MG63 (cell line): ENCODE data around the gene UBR1. TPM values are rescaled to one million over a fixed set of nuclear protein-coding genes. Genes with fewer than 3 reads are reported as not detected.
"Not testable (repeated sequence)": the region's sequence is repeated elsewhere in the genome, so short reads cannot be mapped to it uniquely, and the experiment has no call there.

Source experiments
- DNase-seq: peaks from one replicate; pipeline ENCODE4 v3.0.0-alpha.2; 2020
- H3K27me3 ChIP-seq: fragments of 250-450 bp; sonication (Bioruptor Pico); 2 replicates; pipeline ENCODE4 v1.5.1; 2020; ENCODE audit warnings: mild to moderate bottlenecking, moderate library complexity
- H3K36me3 ChIP-seq: fragments of 250-450 bp; sonication (Bioruptor Pico); 2 replicates; pipeline ENCODE4 v1.5.1; 2020; ENCODE audit warnings: mild to moderate bottlenecking, moderate library complexity
- H3K4me3 ChIP-seq: fragments of 250-450 bp; sonication (Bioruptor Pico); 2 replicates; pipeline ENCODE4 v1.5.1; 2020; ENCODE audit warnings: mild to moderate bottlenecking, moderate library complexity
- H3K9me3 ChIP-seq: fragments of 250-450 bp; sonication (Bioruptor Pico); 2 replicates; pipeline ENCODE4 v1.5.1; 2020; ENCODE audit warnings: mild to moderate bottlenecking, moderate library complexity
- total RNA-seq: library from RNA; depleted of rRNA; stranded (reverse); fragments of >200 nt; shearing (Covaris generic); gene quantifications from 2 replicates; pipeline ENCODE4 v1.2.3, GENCODE V29; 2014; ENCODE audit warnings: low replicate concordance

The UBR1 gene
- total RNA-seq, 1 experiment from 2014 or later = 12.6 TPM

- Histone ChIP-seq H3K4me3 (no peak overlapping the region), H3K36me3 (peaks cover 23% of the 10 kb centered on the region), H3K27me3 (no peaks in the 10 kb centered on the region), H3K9me3 (no peaks in the 10 kb centered on the region; the same call in 1 of the 2 replicates)
- DNase-seq = no peak
These were observed 12.8 kb downstream of the UBR1 start for GRCh38 chr15:43093026-43093425.

- DNase-seq = no peak
- peaks cover 15% of the 10 kb centered on the region for H3K36me3 ChIP-seq
- H3K4me3 ChIP-seq = no peak overlapping the region
- no peaks in the 10 kb centered on the region for H3K27me3 ChIP-seq
- H3K9me3 ChIP-seq = no peaks in the 10 kb centered on the region; the same call in 1 of the 2 replicates
These were observed 14.0 kb downstream of the UBR1 start for GRCh38 chr15:43091859-43092258.

GRCh38 chr15:43086551-43086950, 19.3 kb downstream of the UBR1 start:
- H3K27me3 ChIP-seq = no peaks in the 10 kb centered on the region
- no peak for DNase-seq
- peaks cover 45% of the 10 kb centered on the region for H3K36me3 ChIP-seq
- H3K4me3 ChIP-seq = no peak overlapping the region
- H3K9me3 ChIP-seq = no peaks in the 10 kb centered on the region

- Histone ChIP-seq H3K9me3 (no peaks in the 10 kb centered on the region), H3K4me3 (no peak overlapping the region), H3K27me3 (no peaks in the 10 kb centered on the region), H3K36me3 (peaks cover 48% of the 10 kb centered on the region)
- DNase-seq = no peak
These were observed 19.9 kb downstream of the UBR1 start for GRCh38 chr15:43085921-43086320.

GRCh38 chr15:43082509-43082908, 23.3 kb downstream of the UBR1 start:
- no peaks in the 10 kb centered on the region for H3K27me3 ChIP-seq
- H3K36me3 ChIP-seq = peaks cover 64% of the 10 kb centered on the region
- H3K4me3 ChIP-seq = no peak overlapping the region
- no peaks in the 10 kb centered on the region for H3K9me3 ChIP-seq
- no peak for DNase-seq

- Histone ChIP-seq H3K9me3 (no peaks in the 10 kb centered on the region), H3K36me3 (peaks cover 61% of the 10 kb centered on the region), H3K4me3 (no peak overlapping the region), H3K27me3 (no peaks in the 10 kb centered on the region)
- DNase-seq = no peak
These were observed 24.6 kb downstream of the UBR1 start for GRCh38 chr15:43081283-43081682.

- Histone ChIP-seq H3K27me3 (no peaks in the 10 kb centered on the region), H3K4me3 (no peak overlapping the region), H3K36me3 (peaks cover 63% of the 10 kb centered on the region), H3K9me3 (no peaks in the 10 kb centered on the region)
- DNase-seq = no peak
These were observed 34.4 kb downstream of the UBR1 start for GRCh38 chr15:43071451-43071850.

- Histone ChIP-seq H3K9me3 (no peaks in the 10 kb centered on the region), H3K4me3 (no peak overlapping the region), H3K27me3 (no peaks in the 10 kb centered on the region), H3K36me3 (peaks cover 68% of the 10 kb centered on the region)
- DNase-seq = no peak
These were observed 34.9 kb downstream of the UBR1 start for GRCh38 chr15:43070893-43071292.

- H3K4me3 ChIP-seq = no peak overlapping the region
- H3K36me3 ChIP-seq = peaks cover 75% of the 10 kb centered on the region
- H3K9me3 ChIP-seq = no peaks in the 10 kb centered on the region
- DNase-seq = no peak
- no peaks in the 10 kb centered on the region for H3K27me3 ChIP-seq
These were observed 35.6 kb downstream of the UBR1 start for GRCh38 chr15:43070249-43070648.

GRCh38 chr15:43067717-43068461, 37.9 kb downstream of the UBR1 start:
- Histone ChIP-seq H3K36me3 (peaks cover 65% of the 10 kb centered on the region), H3K9me3 (no peaks in the 10 kb centered on the region), H3K4me3 (no peak overlapping the region), H3K27me3 (no peaks in the 10 kb centered on the region)
- peak; percentile 7 for DNase-seq

GRCh38 chr15:43056696-43057095, 49.1 kb downstream of the UBR1 start:
- no peak for DNase-seq
- H3K4me3 ChIP-seq = no peak overlapping the region
- no peaks in the 10 kb centered on the region for H3K9me3 ChIP-seq
- H3K36me3 ChIP-seq = peaks cover 44% of the 10 kb centered on the region
- no peaks in the 10 kb centered on the region for H3K27me3 ChIP-seq

GRCh38 chr15:43052860-43053259, 53.0 kb downstream of the UBR1 start:
- Histone ChIP-seq H3K36me3 (peaks cover 28% of the 10 kb centered on the region), H3K4me3 (no peak overlapping the region)

GRCh38 chr15:43048935-43049334, 56.9 kb downstream of the UBR1 start:
- no peaks in the 10 kb centered on the region for H3K27me3 ChIP-seq
- H3K36me3 ChIP-seq = peaks cover 54% of the 10 kb centered on the region
- H3K4me3 ChIP-seq = no peak overlapping the region
- no peaks in the 10 kb centered on the region for H3K9me3 ChIP-seq
- no peak for DNase-seq

More at GRCh38 chr15:43052860-43053259, 53.0 kb downstream of the UBR1 start:
- Histone ChIP-seq H3K9me3 (no peaks in the 10 kb centered on the region), H3K27me3 (no peaks in the 10 kb centered on the region)
- no peak for DNase-seq

GRCh38 chr15:43046484-43046883, 59.4 kb downstream of the UBR1 start:
- Histone ChIP-seq H3K9me3 (0 out of 2 replicates have a peak, but pooled peaks cover 3% of the 10 kb centered on the region), H3K4me3 (no peak overlapping the region), H3K36me3 (peaks cover 71% of the 10 kb centered on the region), H3K27me3 (no peaks in the 10 kb centered on the region)
- DNase-seq = no peak

GRCh38 chr15:43042885-43043284, 63.0 kb downstream of the UBR1 start:
- H3K4me3 ChIP-seq = no peak overlapping the region
- H3K9me3 ChIP-seq = 0 out of 2 replicates have a peak, but pooled peaks cover 3% of the 10 kb centered on the region
- no peaks in the 10 kb centered on the region for H3K27me3 ChIP-seq
- H3K36me3 ChIP-seq = peaks cover 71% of the 10 kb centered on the region
- no peak for DNase-seq

GRCh38 chr15:43041085-43041484, 64.8 kb downstream of the UBR1 start:
- peaks cover 64% of the 10 kb centered on the region for H3K36me3 ChIP-seq
- DNase-seq, H3K27me3 ChIP-seq, H3K4me3 ChIP-seq, H3K9me3 ChIP-seq: not testable (repeated sequence)

GRCh38 chr15:43035240-43035639, 70.6 kb downstream of the UBR1 start:
- H3K36me3 ChIP-seq = peaks cover 56% of the 10 kb centered on the region

GRCh38 chr15:43029476-43029875, 76.4 kb downstream of the UBR1 start:
- DNase-seq = no peak
- Histone ChIP-seq H3K27me3 (no peaks in the 10 kb centered on the region), H3K4me3 (no peak overlapping the region), H3K36me3 (peaks cover 65% of the 10 kb centered on the region), H3K9me3 (no peaks in the 10 kb centered on the region)

More at GRCh38 chr15:43035240-43035639, 70.6 kb downstream of the UBR1 start:
- not testable (repeated sequence) for DNase-seq, H3K4me3 ChIP-seq, H3K27me3 ChIP-seq, H3K9me3 ChIP-seq
